A549 (cell line): ENCODE results near the gene NR2F1.

ENCODE experiments used
- CBX2 ChIP-seq: fragments of 200-600 bp; sonication (generic); IDR thresholded peaks from 2 replicates; pipeline ENCODE4 v1.6.1; 2016; ENCODE audit warnings: low read depth, mild to moderate bottlenecking, borderline replicate concordance
- CBX8 ChIP-seq: fragments of 200-600 bp; sonication (generic); IDR thresholded peaks from 2 replicates; pipeline ENCODE4 v1.6.1; 2016
- MAZ ChIP-seq: fragments of 150-350 bp; IDR thresholded peaks from 2 replicates; pipeline ENCODE4 v1.6.1; 2014; ENCODE audit warnings: antibody characterized with exemption, low read depth, low read length, borderline replicate concordance
- POLR2A ChIP-seq: IDR thresholded peaks from 2 replicates; pipeline ENCODE4 v1.6.1; 2012; ENCODE audit warnings: mild to moderate bottlenecking, low read length
- SMC3 ChIP-seq: fragments of >200 bp; sonication (Bioruptor Twin); formaldehyde crosslinking; IDR thresholded peaks from 3 replicates; pipeline ENCODE4 v1.6.1; 2018; ENCODE audit warnings: inconsistent platforms
- TF ChIP-seq, protein P1 (sequence below): fragments of >200 bp; sonication (Bioruptor Twin); formaldehyde crosslinking; IDR thresholded peaks from 3 replicates; pipeline ENCODE4 v1.5.1; 2016
- TF ChIP-seq, protein P2 (sequence below): fragments of 450-650 bp; IDR thresholded peaks from 2 replicates; pipeline ENCODE4 v1.6.1; 2014; ENCODE audit warnings: antibody characterized with exemption

DNA sequence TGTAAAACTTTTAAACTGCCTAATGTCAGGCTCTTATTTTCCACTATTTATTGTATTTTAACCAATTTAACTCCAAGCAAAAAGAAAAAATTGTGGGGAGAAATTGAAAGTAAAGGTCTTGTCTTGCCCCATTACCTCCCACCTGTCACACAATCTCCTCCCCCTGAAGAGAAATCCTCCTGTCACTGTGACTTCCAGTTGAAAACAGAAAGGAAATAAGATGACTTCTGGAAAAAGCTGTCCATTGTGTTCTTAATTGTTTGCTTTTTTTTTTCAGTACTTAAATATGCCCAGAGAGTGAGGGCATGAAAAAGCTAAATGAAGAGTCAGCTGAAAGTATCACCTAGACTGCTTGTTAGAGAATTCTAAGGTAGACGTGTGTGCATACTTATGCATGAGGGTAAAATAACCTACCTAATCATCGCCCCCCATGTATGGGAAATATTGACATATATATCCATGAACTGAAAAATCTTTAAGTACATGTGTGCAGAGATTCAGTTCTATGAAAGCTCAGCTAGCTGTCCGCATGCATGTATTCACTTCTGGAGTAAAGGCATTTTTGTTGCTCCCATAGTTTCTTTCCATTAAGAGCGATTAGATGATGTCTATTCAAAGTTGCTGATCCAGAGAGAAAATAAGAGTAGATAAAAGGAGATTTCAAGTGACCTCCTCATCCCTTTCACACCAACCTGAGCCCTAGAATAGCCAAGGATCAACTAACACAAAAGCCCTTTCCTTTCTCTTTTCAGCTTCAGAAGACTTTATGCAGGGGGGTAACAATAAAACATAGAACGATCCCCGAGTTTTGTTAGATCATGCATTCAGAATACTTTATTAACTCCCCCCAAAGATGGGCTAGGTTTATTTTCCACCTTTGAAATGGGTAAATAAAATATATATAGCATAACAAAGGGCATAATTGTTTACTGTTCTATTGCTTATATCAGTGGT is 7.3 kb upstream of the NR2F1 start:
- TF ChIP-seq, protein P1, sequence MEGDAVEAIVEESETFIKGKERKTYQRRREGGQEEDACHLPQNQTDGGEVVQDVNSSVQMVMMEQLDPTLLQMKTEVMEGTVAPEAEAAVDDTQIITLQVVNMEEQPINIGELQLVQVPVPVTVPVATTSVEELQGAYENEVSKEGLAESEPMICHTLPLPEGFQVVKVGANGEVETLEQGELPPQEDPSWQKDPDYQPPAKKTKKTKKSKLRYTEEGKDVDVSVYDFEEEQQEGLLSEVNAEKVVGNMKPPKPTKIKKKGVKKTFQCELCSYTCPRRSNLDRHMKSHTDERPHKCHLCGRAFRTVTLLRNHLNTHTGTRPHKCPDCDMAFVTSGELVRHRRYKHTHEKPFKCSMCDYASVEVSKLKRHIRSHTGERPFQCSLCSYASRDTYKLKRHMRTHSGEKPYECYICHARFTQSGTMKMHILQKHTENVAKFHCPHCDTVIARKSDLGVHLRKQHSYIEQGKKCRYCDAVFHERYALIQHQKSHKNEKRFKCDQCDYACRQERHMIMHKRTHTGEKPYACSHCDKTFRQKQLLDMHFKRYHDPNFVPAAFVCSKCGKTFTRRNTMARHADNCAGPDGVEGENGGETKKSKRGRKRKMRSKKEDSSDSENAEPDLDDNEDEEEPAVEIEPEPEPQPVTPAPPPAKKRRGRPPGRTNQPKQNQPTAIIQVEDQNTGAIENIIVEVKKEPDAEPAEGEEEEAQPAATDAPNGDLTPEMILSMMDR: no peak
- TF ChIP-seq SMC3 (no peak), MAZ (no peak), CBX8 (no peak), CBX2 (no peak), POLR2A (no peak)
- TF ChIP-seq, protein P2, sequence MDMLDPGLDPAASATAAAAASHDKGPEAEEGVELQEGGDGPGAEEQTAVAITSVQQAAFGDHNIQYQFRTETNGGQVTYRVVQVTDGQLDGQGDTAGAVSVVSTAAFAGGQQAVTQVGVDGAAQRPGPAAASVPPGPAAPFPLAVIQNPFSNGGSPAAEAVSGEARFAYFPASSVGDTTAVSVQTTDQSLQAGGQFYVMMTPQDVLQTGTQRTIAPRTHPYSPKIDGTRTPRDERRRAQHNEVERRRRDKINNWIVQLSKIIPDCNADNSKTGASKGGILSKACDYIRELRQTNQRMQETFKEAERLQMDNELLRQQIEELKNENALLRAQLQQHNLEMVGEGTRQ: no peak
